Measurements from ENCODE around the gene PTPRN2. TPM values are rescaled to one million over a fixed set of nuclear protein-coding genes. Genes with fewer than 3 reads are reported as not detected.

Gene PTPRN2
- polyA plus RNA-seq, 3 donors from 2014 or later = 1.9 to 3.7 (median 2.2) TPM

DNA sequence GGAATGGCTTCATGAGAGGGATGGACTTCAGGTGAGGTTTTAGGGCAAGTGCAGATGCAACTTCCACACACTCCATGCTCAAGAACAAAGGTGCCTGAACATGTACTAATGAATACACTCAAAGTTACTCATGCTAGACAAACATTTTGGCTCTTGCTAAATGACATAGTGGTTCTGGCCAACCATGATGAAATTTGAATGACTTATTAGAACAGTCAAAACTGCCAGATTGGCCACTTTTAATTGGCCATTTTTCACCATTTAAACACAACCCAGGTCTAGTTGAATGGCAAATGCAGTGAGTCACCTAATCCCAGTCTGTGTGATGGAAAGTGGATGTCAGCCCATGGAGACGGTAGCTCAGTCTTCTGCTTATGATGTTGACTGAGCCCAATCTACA, 4.9 kb upstream of the PTPRN2 start:
- Mint-ChIP-seq H3K9me3 (peaks cover 0 to 7% (median 2%) of the 10 kb centered on the region in 6 donors), H3K36me3 (no peaks in the 10 kb centered on the region), H3K27ac (no peak overlapping the region), H3K4me3 (no peak overlapping the region), H3K27me3 (ENCODE audit: low read depth in 3 of 3) (peaks cover 8 to 11% (median 11%) of the 10 kb centered on the region in 3 donors), H3K4me1 (peaks cover 0 to 6% of the 10 kb centered on the region in 2 donors)
- DNase-seq = no peak

DNA sequence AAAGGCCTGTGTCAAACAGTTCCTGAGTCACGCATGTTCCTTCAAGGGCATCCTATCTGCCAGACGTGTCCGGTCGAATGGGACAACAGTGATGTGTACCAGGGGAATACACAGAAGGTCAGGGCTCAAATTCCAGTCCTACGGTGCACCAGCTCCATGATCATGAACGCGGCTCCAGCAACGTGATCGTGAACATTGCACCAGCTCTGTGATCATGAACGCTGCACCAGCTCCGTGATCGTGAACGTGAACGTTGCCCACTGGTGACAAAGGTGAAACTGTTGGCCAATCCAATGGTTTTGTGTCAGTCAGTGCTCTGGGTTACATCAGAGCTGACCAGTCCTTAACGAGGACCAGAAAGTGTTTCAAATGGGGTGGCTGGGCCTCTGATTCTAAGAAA, 4.3 kb upstream of the PTPRN2 start:
- H3K27ac Mint-ChIP-seq = no peak overlapping the region
- peaks cover 0 to 7% (median 2%) of the 10 kb centered on the region in 6 donors for H3K9me3 Mint-ChIP-seq

GRCh38 chr7:158590181-158590530, 2.5 kb upstream of the PTPRN2 start:
- Mint-ChIP-seq H3K27ac (no peak overlapping the region), H3K4me1 (peaks cover 8 to 14% of the 10 kb centered on the region in 2 donors), H3K27me3 (ENCODE audit: low read depth in 3 of 3) (peaks cover 13 to 17% (median 17%) of the 10 kb centered on the region in 3 donors), H3K9me3 (peaks cover 0 to 9% (median under 1%) of the 10 kb centered on the region in 6 donors), H3K4me3 (no peak overlapping the region), H3K36me3 (no peaks in the 10 kb centered on the region)
- DNase-seq = no peak

More for the DNA sequence above, 4.3 kb upstream of the PTPRN2 start:
- no peak for DNase-seq
- H3K36me3 Mint-ChIP-seq = no peaks in the 10 kb centered on the region
- H3K27me3 Mint-ChIP-seq (ENCODE audit: low read depth in 3 of 3) = peaks cover 8 to 11% (median 8%) of the 10 kb centered on the region in 3 donors
- H3K4me1 Mint-ChIP-seq = peaks cover 0 to 6% of the 10 kb centered on the region in 2 donors
- H3K4me3 Mint-ChIP-seq = no peak overlapping the region

GRCh38 chr7:158589653-158590052, 2.0 kb upstream of the PTPRN2 start:
- Mint-ChIP-seq H3K4me3 (peak overlapping the region in 1 of 5 donors; percentile 46), H3K27ac (no peak overlapping the region), H3K27me3 (ENCODE audit: low read depth in 3 of 3) (peaks cover 13 to 22% (median 21%) of the 10 kb centered on the region in 3 donors), H3K9me3 (peaks cover 0 to 9% (median under 1%) of the 10 kb centered on the region in 6 donors), H3K4me1 (peaks cover 8 to 14% of the 10 kb centered on the region in 2 donors), H3K36me3 (no peaks in the 10 kb centered on the region)
- no peak for DNase-seq

- H3K4me1 Mint-ChIP-seq = peaks cover 8 to 16% of the 10 kb centered on the region in 2 donors
- H3K9me3 Mint-ChIP-seq = peaks cover 0 to 9% (median under 1%) of the 10 kb centered on the region in 6 donors
- no peaks in the 10 kb centered on the region for H3K36me3 Mint-ChIP-seq
- peak overlapping the region; percentile 30 to 66 (median 35) for H3K4me3 Mint-ChIP-seq
- DNase-seq = no peak
- H3K27ac Mint-ChIP-seq = peak overlapping the region in 1 of 6 donors; percentile 46
- peaks cover 17 to 27% (median 23%) of the 10 kb centered on the region in 3 donors for H3K27me3 Mint-ChIP-seq (ENCODE audit: low read depth in 3 of 3)
Measured at GRCh38 chr7:158588878-158589442, 1.3 kb upstream of the PTPRN2 start.

DNA sequence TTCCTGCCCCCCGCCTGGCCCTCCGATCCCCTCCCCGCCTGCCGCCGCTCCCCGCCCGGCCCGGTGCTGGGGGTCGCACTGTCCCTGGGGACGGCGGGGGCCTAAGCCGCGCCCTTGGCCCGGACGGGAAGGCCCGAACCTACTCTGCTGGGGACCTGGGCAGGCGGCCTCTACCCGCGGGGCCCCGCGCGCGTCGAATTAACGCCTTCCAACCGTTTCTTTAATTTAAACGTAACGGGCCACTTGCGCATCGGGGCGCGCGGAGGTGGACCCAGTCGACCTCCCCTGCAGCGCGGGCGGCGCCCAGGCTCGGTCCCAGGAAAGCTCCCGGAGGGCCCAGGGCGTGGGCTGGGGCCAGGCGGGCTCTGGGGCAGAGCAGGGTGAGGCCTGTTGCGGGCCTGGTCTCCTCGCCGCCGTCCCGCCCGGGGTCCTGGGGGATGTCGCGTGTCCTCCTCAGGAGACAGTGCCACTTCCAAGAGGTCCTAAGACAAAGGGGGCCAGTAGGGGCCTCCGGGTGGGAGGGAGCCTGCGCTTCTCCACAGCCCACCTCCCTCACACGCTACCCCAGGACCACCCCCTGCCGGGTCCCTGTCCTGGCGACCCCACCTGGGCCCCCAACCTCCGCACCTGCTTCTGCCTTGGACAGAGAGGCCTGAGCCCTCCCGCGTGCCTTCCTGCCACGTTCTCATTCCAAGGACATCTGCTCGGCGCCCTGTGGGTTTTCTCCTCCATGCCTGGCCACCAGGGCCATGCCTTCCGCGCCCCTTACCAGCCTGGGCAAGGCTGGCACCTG, 658 bp upstream of the PTPRN2 start:
- Mint-ChIP-seq H3K9me3 (peaks cover 0 to 11% (median under 1%) of the 10 kb centered on the region in 6 donors), H3K27me3 (ENCODE audit: low read depth in 3 of 3) (peaks cover 20 to 29% (median 28%) of the 10 kb centered on the region in 3 donors), H3K4me1 (peaks cover 8 to 16% of the 10 kb centered on the region in 2 donors), H3K27ac (no peak overlapping the region), H3K4me3 (peak overlapping the region; percentile 30 to 66 (median 35)), H3K36me3 (no peaks in the 10 kb centered on the region)
- DNase-seq = no peak

DNA sequence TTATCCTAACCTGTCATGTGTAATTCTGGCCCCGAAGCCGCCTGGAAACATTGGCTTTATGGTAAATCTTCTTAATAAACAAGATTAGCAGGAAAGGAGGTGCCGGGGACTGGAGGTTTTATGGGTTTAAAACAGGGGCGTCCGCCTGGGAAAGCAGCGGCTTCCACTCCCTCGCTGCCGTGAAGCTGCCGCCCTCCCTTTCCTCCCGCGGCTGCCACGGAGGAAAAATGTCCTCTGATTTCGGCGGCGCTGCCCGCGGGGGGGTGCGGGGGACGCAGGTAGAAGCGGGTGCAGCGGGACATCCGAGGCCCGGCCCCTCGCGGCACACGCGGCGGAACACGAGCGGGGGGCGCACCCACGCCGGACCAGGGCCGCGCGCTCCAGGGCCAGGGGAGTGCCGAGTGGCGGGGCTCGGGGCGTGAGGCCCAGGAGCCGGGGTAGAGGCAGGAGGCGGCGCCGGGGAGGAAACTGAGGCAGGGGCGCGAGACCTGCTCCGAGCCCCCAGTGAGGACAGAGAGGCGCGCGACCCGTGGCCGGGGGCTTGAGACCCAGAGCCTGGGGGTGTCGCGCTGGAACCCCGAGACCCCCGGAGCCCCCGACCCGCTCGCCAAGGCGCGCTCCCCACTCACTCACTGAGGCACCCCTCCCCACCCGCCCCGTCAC, 993 bp downstream of the PTPRN2 start:
- no peak overlapping the region for H3K27ac Mint-ChIP-seq
- peaks cover 0 to 7% (median 0%) of the 10 kb centered on the region in 6 donors for H3K9me3 Mint-ChIP-seq
- peaks cover 16 to 32% (median 24%) of the 10 kb centered on the region in 3 donors for H3K27me3 Mint-ChIP-seq (ENCODE audit: low read depth in 3 of 3)
- no peak for DNase-seq
- H3K4me1 Mint-ChIP-seq = peaks cover 8 to 16% of the 10 kb centered on the region in 2 donors
- no peaks in the 10 kb centered on the region for H3K36me3 Mint-ChIP-seq
- peak overlapping the region in 1 of 5 donors; percentile 77 for H3K4me3 Mint-ChIP-seq

GRCh38 chr7:158585721-158586498, 1.7 kb downstream of the PTPRN2 start:
- peak overlapping the region in 1 of 6 donors; percentile 77 for H3K27ac Mint-ChIP-seq
- H3K9me3 Mint-ChIP-seq = peaks cover 0 to 7% (median 0%) of the 10 kb centered on the region in 6 donors
- peaks cover 8 to 16% of the 10 kb centered on the region in 2 donors for H3K4me1 Mint-ChIP-seq
- DNase-seq = no peak
- H3K27me3 Mint-ChIP-seq (ENCODE audit: low read depth in 3 of 3) = peaks cover 16 to 30% (median 24%) of the 10 kb centered on the region in 3 donors
- H3K36me3 Mint-ChIP-seq = no peaks in the 10 kb centered on the region
- H3K4me3 Mint-ChIP-seq = peak overlapping the region; percentile 54 to 79 (median 76)

DNA sequence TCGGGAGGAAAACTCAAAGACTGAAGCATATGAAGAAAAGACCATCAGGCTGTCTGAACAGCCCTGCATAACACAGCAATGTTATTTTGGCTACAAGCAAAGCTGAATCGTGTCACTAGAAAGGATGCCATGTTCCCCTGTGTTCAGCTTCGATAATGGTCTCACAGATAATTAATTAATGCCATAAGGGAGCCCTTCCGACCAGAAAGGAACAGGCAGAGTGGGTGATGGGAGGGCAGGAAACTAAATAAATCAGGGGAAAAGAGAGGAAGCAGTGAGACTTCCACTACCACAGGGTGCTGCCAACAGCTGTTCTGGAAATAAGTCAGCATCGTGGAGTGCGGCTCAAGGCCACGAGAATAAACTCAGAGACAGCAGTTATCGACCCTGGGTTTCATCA, 3.2 kb downstream of the PTPRN2 start:
- Mint-ChIP-seq H3K27ac (no peak overlapping the region), H3K36me3 (no peaks in the 10 kb centered on the region), H3K9me3 (peaks cover 0 to 11% (median 4%) of the 10 kb centered on the region in 6 donors), H3K4me3 (no peak overlapping the region), H3K4me1 (peaks cover 8 to 16% of the 10 kb centered on the region in 2 donors), H3K27me3 (ENCODE audit: low read depth in 3 of 3) (peaks cover 20 to 28% (median 24%) of the 10 kb centered on the region in 3 donors)
- no peak for DNase-seq

DNA sequence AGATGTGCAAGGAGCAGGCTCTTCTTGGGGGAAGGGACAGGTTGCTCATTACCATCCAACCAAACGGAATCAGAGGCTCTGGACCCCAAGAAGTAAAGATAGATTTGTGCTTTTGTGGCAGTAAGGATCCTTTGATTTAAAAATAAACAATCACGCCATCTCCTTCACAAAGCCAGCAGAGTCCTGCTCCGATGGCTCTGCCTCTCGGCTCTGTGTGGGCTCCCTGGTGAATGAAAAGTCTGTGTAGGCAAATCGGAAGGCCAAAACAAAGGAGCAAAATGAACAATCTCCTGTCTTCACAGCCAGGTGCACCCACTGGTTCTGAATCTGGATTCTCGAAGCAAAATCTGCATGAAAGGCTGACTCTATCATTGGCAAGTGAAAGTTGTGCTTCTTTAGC, 3.8 kb downstream of the PTPRN2 start:
- Mint-ChIP-seq H3K27me3 (ENCODE audit: low read depth in 3 of 3) (peaks cover 20 to 27% (median 24%) of the 10 kb centered on the region in 3 donors), H3K4me1 (peaks cover 8 to 13% of the 10 kb centered on the region in 2 donors), H3K36me3 (no peaks in the 10 kb centered on the region), H3K27ac (no peak overlapping the region), H3K4me3 (no peak overlapping the region), H3K9me3 (peaks cover 0 to 12% (median 5%) of the 10 kb centered on the region in 6 donors)
- no peak for DNase-seq

DNA sequence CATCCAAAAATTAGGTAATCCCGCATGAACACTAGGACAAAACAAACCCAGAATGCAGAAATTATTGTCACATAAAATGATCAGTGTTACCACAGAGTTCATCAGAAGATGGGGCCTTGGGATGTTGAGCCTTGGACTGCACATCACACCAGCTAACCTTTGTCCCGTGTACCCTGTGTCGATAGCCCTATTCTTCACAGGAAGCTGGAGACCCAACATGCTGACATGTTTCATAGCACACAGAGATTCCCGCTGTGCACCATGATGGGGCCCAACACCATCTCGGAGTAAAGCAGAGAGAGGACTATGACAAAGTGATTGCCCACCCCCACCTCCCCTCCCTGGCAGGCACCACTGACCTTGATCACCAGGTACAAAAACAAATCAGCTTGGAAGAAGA, 4.5 kb downstream of the PTPRN2 start:
- no peak for DNase-seq
- peaks cover 8 to 10% of the 10 kb centered on the region in 2 donors for H3K4me1 Mint-ChIP-seq
- no peaks in the 10 kb centered on the region for H3K36me3 Mint-ChIP-seq
- H3K4me3 Mint-ChIP-seq = no peak overlapping the region
- peaks cover 0 to 12% (median 5%) of the 10 kb centered on the region in 6 donors for H3K9me3 Mint-ChIP-seq
- peaks cover 22 to 26% (median 24%) of the 10 kb centered on the region in 3 donors for H3K27me3 Mint-ChIP-seq (ENCODE audit: low read depth in 3 of 3)
- H3K27ac Mint-ChIP-seq = no peak overlapping the region

GRCh38 chr7:158582089-158582456, 5.5 kb downstream of the PTPRN2 start:
- DNase-seq = no peak
- Mint-ChIP-seq H3K9me3 (peaks cover 0 to 12% (median 5%) of the 10 kb centered on the region in 6 donors), H3K4me1 (peaks cover 8 to 10% of the 10 kb centered on the region in 2 donors), H3K4me3 (no peak overlapping the region), H3K27ac (no peak overlapping the region), H3K27me3 (ENCODE audit: low read depth in 3 of 3) (peaks cover 22 to 28% (median 24%) of the 10 kb centered on the region in 3 donors), H3K36me3 (no peaks in the 10 kb centered on the region)

GRCh38 chr7:158581440-158582088, 6.1 kb downstream of the PTPRN2 start:
- no peak overlapping the region for H3K4me3 Mint-ChIP-seq
- no peak overlapping the region for H3K27ac Mint-ChIP-seq
- H3K9me3 Mint-ChIP-seq = peaks cover 0 to 12% (median 5%) of the 10 kb centered on the region in 6 donors
- DNase-seq = no peak
- H3K36me3 Mint-ChIP-seq = no peaks in the 10 kb centered on the region
- H3K4me1 Mint-ChIP-seq = peaks cover 8 to 10% of the 10 kb centered on the region in 2 donors
- H3K27me3 Mint-ChIP-seq (ENCODE audit: low read depth in 3 of 3) = peaks cover 22 to 28% (median 24%) of the 10 kb centered on the region in 3 donors
